ENCODE data around the gene KL.
A peak's percentile ranks its signal among the peaks of the same experiment; 100 is the strongest.

The KL gene

GRCh38 chr13:33040090-33040489 lies 23.9 kb downstream of the KL start:
- DNase-seq, result no peak

DNA sequence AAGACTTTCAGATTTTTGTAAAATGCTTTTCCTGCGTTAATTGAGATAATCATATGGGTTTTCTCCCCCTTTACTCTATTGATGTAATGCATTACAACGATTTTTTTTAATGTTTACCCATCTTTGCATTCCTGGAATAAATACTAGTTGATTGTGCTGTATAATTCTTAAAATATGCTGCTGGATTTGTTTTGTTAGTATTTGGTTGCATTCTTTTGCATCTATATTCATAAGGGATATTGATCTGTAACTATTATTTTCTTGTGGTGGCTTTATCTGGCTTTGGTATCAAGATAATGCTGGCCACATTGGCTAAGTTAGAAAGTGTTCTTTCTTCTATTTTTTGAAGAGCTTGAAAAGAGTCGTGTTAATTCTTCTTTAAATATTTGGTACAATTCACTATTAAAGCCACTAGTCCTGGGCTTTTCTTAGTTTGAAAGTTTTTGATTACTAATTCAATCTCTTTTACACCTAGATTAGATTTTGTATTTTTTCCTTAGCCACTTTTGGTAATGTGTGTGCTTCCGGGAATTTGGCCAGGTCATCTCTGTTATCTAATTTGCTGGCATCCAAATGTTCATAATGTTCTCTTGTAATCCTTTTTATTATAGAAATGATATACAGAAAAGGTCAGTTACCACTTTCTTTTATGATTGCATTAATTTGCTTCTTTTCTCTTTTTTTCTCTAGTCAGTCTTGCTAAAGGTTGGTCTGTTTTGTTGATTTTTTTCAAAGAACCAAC lies 29.8 kb downstream of the KL start:
- no peak for DNase-seq

- no peak for DNase-seq
These were observed 33.9 kb downstream of the KL start for GRCh38 chr13:33050161-33050560.

GRCh38 chr13:33051632-33052031 lies 35.4 kb downstream of the KL start:
- no peak for DNase-seq

DNA sequence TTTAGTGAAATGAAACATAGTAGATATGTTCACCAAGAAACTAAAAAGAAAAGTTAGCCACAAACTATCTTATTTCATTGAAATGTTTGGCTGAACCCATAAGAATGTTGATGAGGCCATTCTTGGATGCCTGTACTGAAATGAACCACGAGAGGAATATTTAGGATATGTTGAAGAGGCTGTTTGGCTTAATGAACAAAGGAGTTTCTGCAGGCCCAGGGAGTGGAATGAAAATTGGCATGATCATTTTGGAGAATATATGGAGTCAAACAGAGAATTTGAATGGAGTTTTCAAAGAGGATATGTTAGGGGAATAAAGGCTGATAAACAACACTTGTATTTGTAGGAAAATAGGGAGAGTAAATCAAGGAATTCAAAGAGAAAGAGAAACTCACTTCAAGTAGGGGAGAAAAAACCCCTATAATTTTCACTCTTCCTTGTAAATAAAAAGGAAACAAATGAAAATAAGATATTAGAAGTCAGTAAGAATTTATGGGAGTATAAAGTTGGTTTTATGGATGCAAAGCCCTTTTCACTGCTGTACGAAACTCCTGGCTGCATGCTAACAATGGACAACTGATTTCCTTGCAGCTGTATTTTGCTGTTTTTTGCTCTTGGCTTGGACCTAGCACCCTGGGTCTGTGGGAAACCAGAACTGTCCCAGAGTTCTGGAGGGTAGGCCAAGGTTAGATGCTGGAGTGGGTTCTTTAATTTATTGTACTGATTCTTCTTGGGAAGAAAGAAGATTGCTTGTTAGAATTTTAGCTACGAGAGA lies 36.5 kb downstream of the KL start:
- no peak for DNase-seq

GRCh38 chr13:33053397-33054066 lies 37.3 kb downstream of the KL start:
- DNase-seq, result no peak

GRCh38 chr13:33057019-33057780 lies 41.0 kb downstream of the KL start:
- DNase-seq, result peak; percentile 55

DNA sequence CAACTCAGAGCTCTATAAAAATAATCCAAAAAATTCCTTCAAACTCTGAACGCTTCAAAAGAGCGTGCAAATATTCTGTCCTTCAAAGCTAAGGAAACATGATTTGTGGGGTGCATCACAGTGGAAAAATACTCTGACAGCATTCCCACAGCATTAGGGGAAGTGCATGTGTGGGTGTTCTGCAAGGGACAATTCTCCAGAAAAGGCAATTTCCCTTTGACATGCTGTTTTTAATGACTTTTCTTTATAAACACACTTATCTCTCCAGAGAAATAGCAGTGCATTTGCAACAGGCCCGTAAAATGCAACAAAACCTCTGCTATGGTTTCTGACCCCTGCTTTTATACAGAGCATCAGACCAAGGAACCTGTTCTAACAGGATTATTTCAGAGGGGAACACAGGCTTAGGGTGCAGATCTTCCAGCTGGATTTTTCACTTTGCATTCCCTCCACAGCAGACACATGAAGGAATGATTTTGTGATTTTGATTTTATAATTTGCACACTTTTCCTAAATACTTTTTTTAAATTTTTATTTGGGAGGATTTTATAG lies 42.6 kb downstream of the KL start:
- DNase-seq, result no peak

DNA sequence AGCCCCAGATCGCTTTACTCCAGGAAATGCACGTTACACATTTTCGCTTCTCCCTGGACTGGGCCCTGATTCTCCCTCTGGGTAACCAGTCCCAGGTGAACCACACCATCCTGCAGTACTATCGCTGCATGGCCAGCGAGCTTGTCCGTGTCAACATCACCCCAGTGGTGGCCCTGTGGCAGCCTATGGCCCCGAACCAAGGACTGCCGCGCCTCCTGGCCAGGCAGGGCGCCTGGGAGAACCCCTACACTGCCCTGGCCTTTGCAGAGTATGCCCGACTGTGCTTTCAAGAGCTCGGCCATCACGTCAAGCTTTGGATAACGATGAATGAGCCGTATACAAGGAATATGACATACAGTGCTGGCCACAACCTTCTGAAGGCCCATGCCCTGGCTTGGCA lies 44.6 kb downstream of the KL start:
- no peak for DNase-seq

GRCh38 chr13:33066329-33066728 lies 50.1 kb downstream of the KL start:
- no peak for DNase-seq

DNA sequence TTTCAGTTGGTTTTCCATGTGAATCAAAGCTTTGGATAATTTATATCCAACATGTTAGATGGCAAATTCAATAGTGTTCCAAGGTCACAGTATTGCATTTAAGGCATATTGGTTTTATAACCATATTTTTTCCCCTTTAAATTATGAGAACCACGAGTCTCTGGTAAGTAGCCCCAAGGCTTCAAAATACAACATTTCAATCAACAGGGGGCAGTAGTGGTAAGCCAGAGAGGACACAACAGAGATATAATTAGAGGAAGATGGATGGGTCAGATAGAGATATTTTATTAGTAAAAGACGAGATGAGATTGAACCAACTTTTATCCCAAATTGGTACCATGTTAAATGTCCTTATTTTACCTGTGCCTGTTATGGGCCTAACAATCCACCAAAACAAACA lies 53.1 kb downstream of the KL start:
- DNase-seq, result peak; percentile 20

- DNase-seq, result no peak
These were observed 54.5 kb downstream of the KL start for GRCh38 chr13:33070713-33071112.

GRCh38 chr13:33072282-33072681 lies 56.1 kb downstream of the KL start:
- DNase-seq, result peak; percentile 20

DNA sequence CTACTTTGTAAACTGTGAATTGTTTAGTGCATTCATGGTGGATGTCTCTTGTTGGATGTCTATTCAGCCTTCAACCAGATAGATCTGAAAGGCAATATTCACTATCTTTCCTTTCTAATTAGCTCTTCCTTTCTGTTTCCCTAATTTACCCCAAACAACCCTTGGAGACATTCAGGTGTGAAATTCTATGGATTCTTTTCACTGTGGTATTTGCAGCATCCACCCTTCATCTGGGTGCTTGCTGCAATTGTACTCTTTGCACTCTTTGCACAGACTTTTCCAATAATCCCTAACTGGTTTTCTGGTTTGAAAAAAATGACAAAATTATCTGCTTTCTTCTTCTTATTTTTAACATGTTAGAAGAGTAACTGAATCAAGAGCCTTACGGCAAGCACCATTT lies 56.5 kb downstream of the KL start:
- no peak for DNase-seq

- no peak for DNase-seq
These were observed 57.1 kb downstream of the KL start for GRCh38 chr13:33073338-33073737.

- DNase-seq, result no peak
These were observed 60.1 kb downstream of the KL start for GRCh38 chr13:33076001-33076992.

DNA sequence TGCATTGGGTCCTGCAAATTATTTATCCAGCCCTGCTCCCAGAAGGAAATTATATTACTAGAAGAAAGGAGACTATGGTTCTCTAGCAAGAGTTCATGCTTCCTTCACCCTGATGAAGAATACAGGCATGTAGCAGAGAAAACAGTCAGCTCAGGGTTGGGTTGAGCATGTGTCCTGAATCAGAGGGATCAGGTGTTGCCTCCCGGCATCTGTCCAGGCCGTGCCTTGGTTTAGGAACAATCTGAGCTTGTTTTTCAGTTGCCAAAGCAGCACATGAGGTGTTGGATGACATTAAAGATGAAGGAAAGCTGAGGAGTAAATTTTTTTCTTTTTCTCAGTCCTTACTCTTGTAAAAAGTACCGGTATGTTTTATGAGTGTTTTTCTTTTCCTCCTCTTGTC lies 62.0 kb downstream of the KL start:
- no peak for DNase-seq

GRCh38 chr13:33079960-33080359 lies 63.7 kb downstream of the KL start:
- DNase-seq, result no peak

GRCh38 chr13:33080972-33081590 lies 64.9 kb downstream of the KL start:
- DNase-seq, result no peak

DNA sequence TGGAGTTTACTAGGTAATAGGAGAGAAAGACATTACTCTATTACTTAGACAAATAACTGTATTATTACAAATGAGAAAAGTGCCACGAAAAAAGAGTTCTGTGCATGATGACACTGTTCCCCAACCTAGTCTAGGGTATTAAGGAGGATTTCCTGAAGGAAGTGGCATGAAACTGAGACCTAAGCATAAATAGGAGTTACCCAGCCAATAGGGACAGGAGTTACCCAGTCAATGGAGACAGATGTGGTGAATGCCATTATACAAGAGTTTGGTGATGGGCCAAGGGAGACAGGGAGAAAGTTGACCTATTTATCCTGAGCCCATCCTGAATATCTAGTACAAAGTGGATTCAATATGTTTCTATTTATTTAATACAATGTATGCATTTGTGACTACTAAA lies 65.4 kb downstream of the KL start:
- no peak for DNase-seq

DNA sequence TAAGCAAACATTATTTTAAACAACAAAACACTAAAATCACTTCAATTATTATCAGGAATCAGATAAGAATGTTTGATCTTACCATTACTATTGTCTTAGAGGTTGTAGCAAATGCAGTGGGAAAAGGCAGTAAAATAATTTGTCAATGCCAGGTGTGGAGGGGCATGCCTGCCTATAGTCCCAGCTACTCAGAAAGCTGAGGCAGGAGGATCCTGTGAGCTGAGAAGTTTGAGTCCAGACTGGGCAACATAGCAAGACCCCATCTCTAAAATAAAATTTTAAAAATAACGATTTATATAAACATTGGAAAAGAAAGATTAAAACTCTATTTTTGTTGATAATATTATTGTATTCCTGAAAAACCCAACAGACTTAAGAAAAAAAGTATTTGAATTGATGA lies 66.8 kb downstream of the KL start:
- DNase-seq, result no peak

All from OCI-M1 (cell line).